Loucy (cell line): ENCODE data around the gene PSMD1.

Source experiments
- H2AFZ ChIP-seq: fragments of 200-600 bp; sonication (generic); 2 replicates; pipeline ENCODE4 v1.6.0; 2016; ENCODE audit warnings: antibody characterized with exemption, mild to moderate bottlenecking, low read length, moderate library complexity
- H3F3A ChIP-seq: fragments of 200-600 bp; 2 replicates; pipeline ENCODE4 v1.6.0; 2016; ENCODE audit warnings: antibody characterized with exemption, low read depth, mild to moderate bottlenecking
- H3K27me3 ChIP-seq: fragments of 200-600 bp; sonication (generic); 2 replicates; pipeline ENCODE4 v1.6.1; 2014; ENCODE audit warnings: low read length, mild to moderate bottlenecking; ENCODE audit not compliant: insufficient read depth, poor library complexity, severe bottlenecking
- H3K36me3 ChIP-seq: fragments of 200-600 bp; sonication (generic); 2 replicates; pipeline ENCODE4 v1.6.1; 2016; ENCODE audit warnings: low read length; ENCODE audit not compliant: insufficient read depth
- H3K4me1 ChIP-seq: fragments of 200-600 bp; sonication (generic); 2 replicates; pipeline ENCODE4 v1.5.1; 2014; ENCODE audit warnings: low read length, mild to moderate bottlenecking; ENCODE audit not compliant: insufficient read depth, poor library complexity, severe bottlenecking
- H3K4me2 ChIP-seq: fragments of 200-600 bp; sonication (generic); 2 replicates; pipeline ENCODE4 v1.6.0; 2014; ENCODE audit warnings: antibody characterized with exemption, low read length, low read depth, mild to moderate bottlenecking; ENCODE audit not compliant: poor library complexity, severe bottlenecking
- H3K4me3 ChIP-seq: fragments of 200-600 bp; sonication (generic); 2 replicates; pipeline ENCODE4 v1.5.1; 2014; ENCODE audit warnings: low read length, mild to moderate bottlenecking, mixed read lengths; ENCODE audit not compliant: poor library complexity, severe bottlenecking
- H3K79me2 ChIP-seq: fragments of 200-600 bp; sonication (generic); 2 replicates; pipeline ENCODE4 v1.6.1; 2014; ENCODE audit warnings: low read length; ENCODE audit not compliant: insufficient read depth
- H3K9ac ChIP-seq: fragments of 200-600 bp; sonication (generic); 2 replicates; pipeline ENCODE4 v1.6.0; 2014; ENCODE audit warnings: mild to moderate bottlenecking, low read depth, low read length, moderate library complexity; ENCODE audit not compliant: poor library complexity, severe bottlenecking
- H3K9me2 ChIP-seq: fragments of 200-600 bp; sonication (generic); replicated peaks from 2 replicates; pipeline ENCODE4 v1.6.1; 2016; ENCODE audit warnings: low read depth, low read length, mixed read lengths
- H3K9me3 ChIP-seq: fragments of 200-600 bp; sonication (generic); 2 replicates; pipeline ENCODE4 v1.6.1; 2014; ENCODE audit warnings: mild to moderate bottlenecking, antibody characterized with exemption, low read length, low read depth; ENCODE audit not compliant: insufficient read depth
- H4K20me1 ChIP-seq: fragments of 200-600 bp; sonication (generic); 2 replicates; pipeline ENCODE4 v1.6.0; 2014; ENCODE audit warnings: antibody characterized with exemption, low read length, mild to moderate bottlenecking; ENCODE audit not compliant: insufficient read depth, poor library complexity, severe bottlenecking
- EZH2phosphoT487 ChIP-seq: fragments of 200-600 bp; IDR thresholded peaks from 2 replicates; pipeline ENCODE4 v1.6.1; 2018; ENCODE audit warnings: antibody characterized with exemption, mild to moderate bottlenecking, moderate library complexity, borderline replicate concordance
- TF ChIP-seq, protein P1 (sequence below): fragments of 200-600 bp; sonication (generic); conservative IDR thresholded peaks from 2 replicates; pipeline ENCODE4 v1.5.1; 2014; ENCODE audit warnings: mild to moderate bottlenecking, antibody characterized with exemption, low read length

Gene PSMD1

DNA sequence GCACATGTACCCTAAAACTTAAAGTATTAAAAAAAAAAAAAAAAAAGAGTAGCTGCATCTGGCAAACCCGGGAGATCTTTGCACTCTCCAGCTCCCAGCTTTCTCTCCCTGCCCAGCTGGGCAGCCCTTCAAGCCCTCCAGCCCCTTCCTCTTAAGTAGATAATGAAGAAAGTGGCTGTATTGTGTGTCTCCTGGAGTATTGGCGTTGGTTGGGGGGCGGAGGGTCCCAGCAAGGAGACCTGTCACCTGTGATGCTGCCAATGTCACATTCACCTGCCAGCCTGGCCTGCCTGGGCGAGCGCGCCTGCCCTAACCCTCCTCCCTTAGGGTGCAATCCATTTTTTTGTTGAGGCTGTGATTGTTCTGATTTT is 17.4 kb upstream of the PSMD1 start:
- H2AFZ ChIP-seq = no peak overlapping the region
- H3K4me1 ChIP-seq = no peaks in the 10 kb centered on the region
- H3K9ac ChIP-seq = no peak overlapping the region
- H4K20me1 ChIP-seq = no peaks in the 10 kb centered on the region
- no peak overlapping the region for H3K4me2 ChIP-seq
- no peaks in the 10 kb centered on the region for H3K9me3 ChIP-seq
- H3K9me2 ChIP-seq = no peaks in the 10 kb centered on the region
- no peaks in the 10 kb centered on the region for H3K27me3 ChIP-seq
- H3K4me3 ChIP-seq = no peak overlapping the region
- H3K36me3 ChIP-seq = no peaks in the 10 kb centered on the region
- H3F3A ChIP-seq = no peaks in the 10 kb centered on the region
- TF ChIP-seq, protein P1, sequence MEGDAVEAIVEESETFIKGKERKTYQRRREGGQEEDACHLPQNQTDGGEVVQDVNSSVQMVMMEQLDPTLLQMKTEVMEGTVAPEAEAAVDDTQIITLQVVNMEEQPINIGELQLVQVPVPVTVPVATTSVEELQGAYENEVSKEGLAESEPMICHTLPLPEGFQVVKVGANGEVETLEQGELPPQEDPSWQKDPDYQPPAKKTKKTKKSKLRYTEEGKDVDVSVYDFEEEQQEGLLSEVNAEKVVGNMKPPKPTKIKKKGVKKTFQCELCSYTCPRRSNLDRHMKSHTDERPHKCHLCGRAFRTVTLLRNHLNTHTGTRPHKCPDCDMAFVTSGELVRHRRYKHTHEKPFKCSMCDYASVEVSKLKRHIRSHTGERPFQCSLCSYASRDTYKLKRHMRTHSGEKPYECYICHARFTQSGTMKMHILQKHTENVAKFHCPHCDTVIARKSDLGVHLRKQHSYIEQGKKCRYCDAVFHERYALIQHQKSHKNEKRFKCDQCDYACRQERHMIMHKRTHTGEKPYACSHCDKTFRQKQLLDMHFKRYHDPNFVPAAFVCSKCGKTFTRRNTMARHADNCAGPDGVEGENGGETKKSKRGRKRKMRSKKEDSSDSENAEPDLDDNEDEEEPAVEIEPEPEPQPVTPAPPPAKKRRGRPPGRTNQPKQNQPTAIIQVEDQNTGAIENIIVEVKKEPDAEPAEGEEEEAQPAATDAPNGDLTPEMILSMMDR = no peak
- no peak for TF ChIP-seq EZH2phosphoT487
- no peaks in the 10 kb centered on the region for H3K79me2 ChIP-seq

DNA sequence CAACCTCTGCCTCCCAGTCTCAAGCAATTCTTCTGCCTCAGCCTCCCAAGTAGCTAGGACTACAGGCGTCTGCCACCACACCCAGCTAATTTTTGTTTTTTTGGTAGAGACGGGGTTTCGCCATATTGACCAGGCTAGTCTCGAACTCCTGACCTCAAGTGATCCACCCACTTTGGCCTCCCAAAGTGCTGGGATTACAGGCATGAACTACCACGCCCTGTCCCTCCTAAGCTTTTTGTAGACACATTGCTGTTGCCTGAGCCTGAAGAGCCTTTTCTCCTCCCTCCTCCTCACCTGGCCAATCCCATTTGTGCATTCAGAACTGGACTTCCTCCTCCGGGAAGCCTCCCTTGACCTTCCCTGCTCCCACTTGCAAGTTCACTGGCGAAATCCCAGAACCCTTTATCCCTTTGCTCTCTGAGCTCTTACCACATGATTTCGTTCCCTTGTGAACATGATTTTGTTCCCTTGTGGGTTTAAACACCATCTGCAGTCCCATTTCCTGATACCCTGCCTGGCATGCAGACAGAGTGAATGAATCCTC is 16.8 kb upstream of the PSMD1 start:
- TF ChIP-seq EZH2phosphoT487 = no peak
- TF ChIP-seq, protein P1 = no peak

DNA sequence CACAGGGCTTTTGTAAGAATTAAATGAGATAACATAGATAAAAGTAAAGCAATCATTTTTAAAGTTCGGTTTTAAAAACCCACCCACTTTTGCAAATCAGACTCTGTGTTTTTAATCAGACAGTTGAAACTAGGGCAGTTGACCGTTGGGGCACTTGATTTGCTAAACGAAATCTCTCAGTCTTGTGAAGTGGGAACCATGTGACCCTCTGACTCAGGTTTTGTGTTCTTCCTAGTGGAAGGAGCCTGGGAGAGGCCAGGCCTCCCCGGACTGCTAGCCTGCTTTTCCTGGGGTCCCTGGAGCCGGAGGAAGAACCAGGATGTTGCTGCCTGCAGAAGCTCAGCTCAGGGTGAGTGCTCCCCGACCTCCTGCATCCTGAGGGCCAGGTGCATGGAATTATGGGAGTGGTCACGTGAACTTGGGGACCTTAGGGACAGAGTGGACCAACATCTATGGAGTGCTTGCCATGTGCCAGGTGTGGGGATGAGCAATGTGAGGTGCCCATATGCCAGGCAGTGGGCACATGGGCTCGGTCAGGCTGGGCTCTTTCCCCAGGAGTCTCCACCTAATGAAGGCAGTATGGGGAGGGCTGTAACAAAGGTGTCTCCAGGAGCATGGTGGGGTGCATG is 15.5 kb upstream of the PSMD1 start:
- H3K9me3 ChIP-seq = no peaks in the 10 kb centered on the region
- no peak overlapping the region for H3K4me2 ChIP-seq
- no peaks in the 10 kb centered on the region for H3F3A ChIP-seq
- H3K36me3 ChIP-seq = no peaks in the 10 kb centered on the region
- no peak overlapping the region for H3K9ac ChIP-seq
- no peak for TF ChIP-seq EZH2phosphoT487
- TF ChIP-seq, protein P1 = no peak
- H3K27me3 ChIP-seq = no peaks in the 10 kb centered on the region
- no peaks in the 10 kb centered on the region for H3K9me2 ChIP-seq
- H3K4me1 ChIP-seq = no peaks in the 10 kb centered on the region
- no peaks in the 10 kb centered on the region for H3K79me2 ChIP-seq
- no peaks in the 10 kb centered on the region for H4K20me1 ChIP-seq
- H2AFZ ChIP-seq = no peak overlapping the region
- H3K4me3 ChIP-seq = no peak overlapping the region

More for the DNA sequence above, 16.8 kb upstream of the PSMD1 start:
- Histone ChIP-seq H3K4me2 (no peak overlapping the region), H3K9ac (no peak overlapping the region), H3F3A (no peaks in the 10 kb centered on the region), H3K79me2 (no peaks in the 10 kb centered on the region), H3K9me3 (no peaks in the 10 kb centered on the region), H4K20me1 (no peaks in the 10 kb centered on the region), H3K4me3 (no peak overlapping the region), H3K36me3 (no peaks in the 10 kb centered on the region), H3K4me1 (no peaks in the 10 kb centered on the region), H3K27me3 (no peaks in the 10 kb centered on the region), H2AFZ (0 out of 2 replicates have a peak overlapping the region, but pooled peaks have one; percentile 20), H3K9me2 (no peaks in the 10 kb centered on the region)
